Activated T-cell treated with anti-CD3 and anti-CD28 coated beads for 1 hour (primary cell): Measurements from ENCODE around the gene DDA1.
"Not testable (repeated sequence)": the region's sequence is repeated elsewhere in the genome, so short reads cannot be mapped to it uniquely, and the experiment has no call there.

ENCODE experiments used
- DNase-seq: peaks from one replicate; pipeline ENCODE4 v3.0.0-alpha.2; 2020; ENCODE audit warnings: low read depth

The DDA1 gene

DNA sequence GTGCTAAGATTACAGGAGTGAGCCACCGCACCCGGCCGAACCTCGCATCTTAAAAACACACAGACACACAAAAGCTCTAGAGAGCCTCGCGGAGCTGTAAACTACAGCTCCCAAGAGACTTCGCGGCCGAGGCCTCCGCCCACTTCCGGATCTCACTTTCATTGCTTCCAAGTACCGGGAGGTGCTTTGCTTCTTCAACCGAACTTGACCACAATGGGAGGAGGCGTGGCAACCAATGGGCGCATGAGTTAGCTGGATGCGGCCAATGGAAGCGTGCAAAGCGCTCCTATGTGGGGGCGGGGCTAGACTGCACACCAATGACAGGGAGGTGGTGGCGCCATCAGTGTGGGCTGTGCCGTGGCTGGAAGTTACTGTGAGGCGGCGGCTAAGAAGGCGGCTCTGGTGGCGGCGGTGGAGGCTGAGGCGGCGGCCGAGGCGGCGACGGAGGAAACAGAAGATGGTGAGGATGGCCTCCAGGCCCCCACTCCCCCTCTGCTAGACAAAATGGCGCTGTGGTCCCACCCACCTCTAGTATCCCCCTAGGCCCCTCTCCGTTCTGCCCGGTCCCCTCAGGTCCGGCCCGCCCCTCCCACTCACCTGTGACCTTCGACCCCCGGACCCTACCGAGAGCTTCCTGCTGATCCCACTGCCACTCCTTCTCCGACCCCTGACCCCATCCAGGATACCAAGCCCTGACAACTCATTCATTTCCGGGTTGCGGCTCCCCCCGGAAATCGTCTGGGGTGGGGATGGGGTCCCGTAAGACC lies at the start of gene DDA1:
DDA1 (plus strand) TSS at position 366 of the 767 bp plus-strand sequence; CDS start at position 458, 92 bp downstream.
- DNase-seq, result peak; percentile 97

- DNase-seq, result no peak
These were observed 49.4 kb upstream of the DDA1 start for GRCh38 chr19:17259934-17260333.

DNA sequence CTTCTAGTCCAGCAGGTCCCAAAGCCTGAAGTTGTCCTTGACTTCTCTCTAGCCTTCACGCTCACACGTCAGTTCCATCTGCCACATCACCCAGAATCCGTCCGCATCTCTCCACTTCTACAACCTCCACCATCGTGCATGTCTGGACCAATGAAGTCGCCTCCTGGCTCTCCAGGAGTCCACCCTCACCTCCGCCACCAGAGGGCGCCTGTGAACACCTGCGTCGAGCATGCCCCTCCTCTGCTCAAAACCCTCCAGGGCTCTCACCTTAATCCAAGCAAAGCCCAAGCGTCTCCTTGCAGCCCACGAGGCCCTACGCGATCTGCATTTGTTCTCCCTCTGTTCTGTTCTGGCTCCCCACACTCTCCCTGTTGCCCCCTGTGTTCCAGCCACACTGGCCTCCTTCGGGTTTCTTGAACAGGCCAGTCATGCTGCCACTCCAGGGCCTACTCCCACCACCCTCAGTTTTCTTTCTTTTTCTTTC lies 48.5 kb upstream of the DDA1 start:
- DNase-seq, result peak; percentile 93

DNA sequence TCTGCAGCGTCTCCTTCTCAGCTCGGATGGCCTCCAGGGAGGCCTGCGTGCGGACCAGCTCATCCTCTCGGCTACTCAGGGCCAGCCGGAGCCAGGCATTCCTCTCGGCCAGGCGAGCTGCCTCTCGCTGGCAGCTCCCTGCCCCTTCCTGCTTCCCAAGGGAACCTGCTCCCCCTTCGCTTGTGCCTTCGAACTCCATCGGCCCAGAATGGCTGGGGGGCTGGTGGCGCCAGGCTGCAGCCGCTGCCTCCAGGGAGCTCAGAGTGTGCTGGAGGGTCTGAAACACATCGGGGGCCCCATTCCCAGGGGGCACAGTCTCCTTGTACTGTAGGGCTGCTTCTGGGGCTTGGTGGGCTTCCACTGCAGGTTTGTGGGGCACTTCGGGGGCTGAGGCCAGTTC lies 46.8 kb upstream of the DDA1 start:
- DNase-seq, result no peak

- no peak for DNase-seq
These were observed 45.4 kb upstream of the DDA1 start for GRCh38 chr19:17263712-17264640.

- DNase-seq, result no peak
These were observed 44.8 kb upstream of the DDA1 start, which contains the start of gene USHBP1 for GRCh38 chr19:17264641-17264979. TSS of gene USHBP1 (minus strand) at chr19:17264745. CDS start at chr19:17264299, 446 bp downstream.

DNA sequence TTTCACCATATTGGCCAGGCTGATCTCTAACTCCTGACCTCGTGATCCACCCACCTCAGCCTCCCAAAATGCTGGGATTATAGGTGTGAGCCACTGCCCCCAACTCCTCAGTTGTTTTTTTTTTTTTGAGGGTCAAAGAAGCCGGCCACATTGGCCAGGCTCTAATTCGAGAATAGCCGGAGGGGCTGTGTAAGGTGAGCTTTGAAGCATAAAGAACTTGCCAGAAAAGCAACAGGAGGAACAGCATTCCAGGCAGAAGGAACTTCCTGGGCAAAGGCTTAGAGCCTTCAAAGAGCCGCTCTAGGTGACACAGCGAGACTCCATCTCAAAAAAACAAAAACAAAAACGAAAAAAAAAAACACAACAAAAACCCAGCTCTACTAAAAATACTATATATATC lies 43.3 kb upstream of the DDA1 start:
- no peak for DNase-seq

- DNase-seq, result no peak
These were observed 42.8 kb upstream of the DDA1 start for GRCh38 chr19:17266589-17266974.

GRCh38 chr19:17266975-17267788 lies 42.2 kb upstream of the DDA1 start, which contains the start of gene BABAM1:
TSS of gene BABAM1 (plus strand) at chr19:17267443. CDS start at chr19:17268807, 1,364 bp downstream.
- peak; percentile 83 for DNase-seq

DNA sequence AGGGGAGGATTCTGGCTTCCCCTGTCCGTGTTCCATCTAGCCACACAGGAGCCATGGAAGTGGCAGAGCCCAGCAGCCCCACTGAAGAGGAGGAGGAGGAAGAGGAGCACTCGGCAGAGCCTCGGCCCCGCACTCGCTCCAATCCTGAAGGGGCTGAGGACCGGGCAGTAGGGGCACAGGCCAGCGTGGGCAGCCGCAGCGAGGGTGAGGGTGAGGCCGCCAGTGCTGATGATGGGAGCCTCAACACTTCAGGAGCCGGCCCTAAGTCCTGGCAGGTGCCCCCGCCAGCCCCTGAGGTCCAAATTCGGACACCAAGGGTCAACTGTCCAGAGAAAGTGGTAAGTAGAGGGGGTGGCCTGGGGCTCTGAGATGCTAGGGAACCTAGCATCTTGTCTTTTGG lies 40.6 kb upstream of the DDA1 start:
- no peak for DNase-seq

DNA sequence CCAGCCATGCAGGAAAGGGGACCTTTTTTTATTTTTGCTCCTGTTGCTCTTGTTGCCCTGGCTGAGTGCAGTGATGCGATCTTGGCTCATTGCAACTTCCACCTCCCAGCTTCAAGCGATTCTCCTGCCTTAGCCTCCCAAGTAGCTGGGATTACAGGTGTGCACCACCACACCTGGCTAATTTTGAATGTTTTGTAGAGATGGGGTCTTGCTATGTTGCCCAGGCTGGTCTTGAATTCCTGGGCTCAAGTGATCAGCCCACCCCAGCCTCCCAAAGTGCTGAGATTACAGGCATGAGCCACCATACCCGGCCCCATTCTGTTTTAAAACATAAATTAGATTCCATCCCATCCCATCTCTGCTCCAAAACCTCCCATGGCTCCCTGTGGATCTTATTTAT lies 34.5 kb upstream of the DDA1 start:
- DNase-seq, result not testable (repeated sequence)

- no peak for DNase-seq
These were observed 33.8 kb upstream of the DDA1 start for GRCh38 chr19:17275441-17276175.

- no peak for DNase-seq
These were observed 29.9 kb upstream of the DDA1 start for GRCh38 chr19:17279436-17279835.

DNA sequence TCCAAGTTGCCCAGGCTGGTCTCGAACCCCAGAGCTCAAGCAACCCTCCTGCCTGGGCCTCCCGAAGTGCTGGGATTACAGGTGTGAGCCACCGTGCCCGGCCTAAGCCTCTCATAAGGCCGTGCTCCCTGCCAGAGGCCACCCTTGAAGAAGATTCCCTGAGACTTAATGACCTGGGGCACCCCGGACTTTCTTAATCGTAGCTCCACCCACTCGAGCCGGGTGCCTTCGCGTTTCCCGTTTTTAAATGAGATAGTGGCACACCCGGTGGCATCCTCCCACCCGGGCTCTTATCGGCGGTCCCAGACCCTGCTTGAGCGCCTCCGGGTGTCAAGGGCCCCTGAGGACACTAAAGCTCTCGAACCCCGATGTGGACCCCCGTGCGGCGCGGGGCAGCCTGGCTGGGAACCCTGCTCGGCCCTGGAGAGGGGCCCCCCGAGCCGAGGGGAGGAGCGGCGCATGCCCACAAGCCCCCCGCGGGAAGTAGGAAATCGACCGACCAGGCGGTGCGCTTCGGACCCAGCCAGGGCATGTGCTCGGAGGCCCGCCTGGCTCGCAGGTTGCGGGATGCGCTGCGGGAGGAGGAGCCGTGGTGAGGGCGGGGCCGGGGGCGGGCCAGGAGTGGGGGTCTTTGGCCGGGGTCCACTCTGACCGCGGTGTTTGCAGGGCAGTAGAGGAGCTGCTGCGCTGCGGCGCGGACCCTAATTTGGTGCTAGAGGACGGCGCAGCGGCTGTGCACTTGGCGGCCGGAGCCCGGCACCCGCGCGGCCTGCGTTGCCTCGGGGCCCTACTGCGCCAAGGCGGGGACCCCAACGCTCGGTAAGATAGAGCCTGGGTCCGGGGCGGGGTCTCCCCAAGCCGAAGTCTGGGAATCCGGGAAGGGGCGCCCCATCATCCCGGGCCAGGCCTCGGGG lies 27.7 kb upstream of the DDA1 start, which contains the start of gene ANKLE1:
ANKLE1 (plus strand) TSS at position 511 of the 914 bp plus-strand sequence; CDS start at position 531, 20 bp downstream.
- no peak for DNase-seq

GRCh38 chr19:17282488-17283125 lies 26.8 kb upstream of the DDA1 start:
- DNase-seq, result peak; percentile 69

DNA sequence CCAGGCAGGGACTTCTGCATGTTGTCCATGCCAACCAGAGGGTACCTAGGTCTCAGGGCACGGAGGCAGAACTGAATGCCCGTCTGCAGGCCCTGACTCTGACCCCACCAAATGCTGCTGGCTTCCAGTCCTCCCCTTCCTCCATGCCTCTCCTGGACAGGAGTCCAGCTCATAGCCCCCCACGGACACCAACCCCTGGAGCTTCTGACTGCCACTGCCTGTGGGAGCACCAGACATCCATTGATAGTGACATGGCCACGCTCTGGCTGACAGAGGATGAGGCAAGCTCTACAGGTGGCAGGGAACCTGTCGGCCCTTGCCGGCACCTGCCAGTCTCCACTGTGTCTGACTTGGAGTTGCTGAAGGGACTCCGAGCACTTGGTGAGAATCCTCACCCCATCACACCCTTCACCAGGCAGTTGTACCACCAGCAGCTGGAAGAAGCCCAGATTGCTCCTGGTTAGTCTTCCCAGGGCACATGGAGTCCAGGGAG lies 25.8 kb upstream of the DDA1 start:
- no peak for DNase-seq

DNA sequence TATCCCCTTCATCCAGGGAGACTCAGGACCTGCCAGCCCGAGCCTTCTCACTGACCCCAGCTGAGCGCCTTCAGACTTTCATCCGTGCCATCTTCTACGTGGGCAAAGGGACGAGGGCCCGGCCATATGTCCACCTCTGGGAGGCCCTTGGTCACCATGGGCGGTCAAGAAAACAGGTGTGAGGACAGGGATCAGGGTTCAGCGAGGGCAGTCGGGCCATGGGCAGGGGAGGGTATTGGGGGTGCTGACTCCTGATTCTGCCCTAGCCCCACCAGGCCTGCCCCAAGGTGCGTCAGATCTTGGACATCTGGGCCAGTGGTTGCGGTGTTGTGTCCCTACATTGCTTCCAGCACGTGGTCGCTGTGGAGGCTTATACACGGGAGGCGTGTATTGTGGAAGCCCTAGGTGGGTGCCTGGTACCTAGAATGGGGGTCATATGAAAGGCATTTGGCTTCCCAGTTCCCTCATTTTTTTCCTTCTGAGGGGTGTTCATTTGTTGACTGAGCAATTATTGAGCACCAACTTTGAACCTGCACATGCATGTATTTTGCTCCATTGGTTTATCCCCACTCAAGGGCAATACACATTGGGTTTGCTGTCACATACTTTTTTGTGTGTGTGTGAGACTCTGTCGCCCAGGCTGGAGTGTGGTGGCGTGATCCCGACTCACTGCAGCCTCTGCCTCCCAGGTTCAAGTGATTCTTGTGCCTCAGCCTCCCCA lies 23.8 kb upstream of the DDA1 start:
- DNase-seq, result no peak

- no peak for DNase-seq
These were observed 23.1 kb upstream of the DDA1 start for GRCh38 chr19:17286263-17286662.

- no peak for DNase-seq
These were observed 22.6 kb upstream of the DDA1 start for GRCh38 chr19:17286752-17287151.
